ENCODE results near the gene SLC16A3.

Gene SLC16A3

DNA sequence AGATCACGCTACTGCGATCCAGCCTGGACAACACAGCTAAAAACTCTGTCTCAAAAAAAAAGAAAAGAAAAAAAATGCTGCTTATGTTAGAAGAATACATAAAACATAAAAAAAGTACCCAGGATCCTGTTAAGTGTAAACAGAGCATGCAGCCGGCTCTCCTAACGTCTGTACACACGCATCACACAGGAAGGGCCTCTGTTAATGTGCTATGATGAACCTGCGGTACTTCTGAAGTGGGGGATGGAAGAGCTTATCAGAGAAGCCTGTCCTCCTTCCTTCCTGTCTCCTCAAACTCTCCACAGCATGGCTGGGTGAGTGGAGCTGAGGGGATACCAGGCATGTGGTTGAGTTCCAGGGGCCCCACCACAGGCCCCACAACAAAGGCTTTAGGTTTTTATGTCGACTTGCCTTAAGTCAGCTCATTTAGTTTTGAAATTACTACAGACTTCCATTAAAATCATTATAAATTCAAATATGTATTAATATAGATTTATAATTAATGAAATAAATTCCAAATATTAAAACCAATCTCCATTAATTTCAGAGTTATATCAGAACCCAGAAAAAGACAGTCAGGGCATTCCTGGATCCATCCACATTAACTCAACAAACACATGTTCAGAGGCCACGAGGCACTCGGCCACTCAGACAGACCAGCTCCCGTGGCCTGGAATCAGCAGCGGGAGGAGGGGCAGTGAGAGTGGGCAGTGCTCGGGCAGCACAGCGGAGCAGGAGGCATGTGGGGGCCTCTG lies 27.9 kb upstream of the SLC16A3 start:
- Histone ChIP-seq H3K79me2 (ENCODE audit: low read length) (no peaks in the 10 kb centered on the region), H3K4me1 (ENCODE audit: low read length) (peaks cover under 1% of the 10 kb centered on the region; the same call in 1 of the 2 replicates)

DNA sequence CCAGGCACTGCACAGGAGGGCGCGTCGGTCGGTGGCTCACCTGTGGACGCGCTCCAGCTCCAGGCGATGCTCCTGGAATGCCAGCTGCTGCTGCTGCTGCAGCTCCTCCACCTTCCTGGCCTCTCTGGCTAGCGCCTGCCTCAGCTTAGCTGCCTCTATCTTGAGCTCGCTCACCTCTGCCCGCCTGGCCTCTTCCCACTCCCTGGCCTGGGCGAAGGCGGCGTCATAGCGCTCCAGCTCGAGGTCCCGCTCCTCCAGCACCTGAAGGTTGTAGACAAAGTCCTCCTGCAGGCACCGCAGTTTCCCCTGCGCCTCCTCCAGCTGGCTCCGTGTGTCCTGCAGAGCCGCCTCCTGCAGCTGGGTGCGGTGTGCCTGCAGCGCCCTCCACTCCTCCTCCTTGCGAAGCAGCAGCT lies 27.3 kb upstream of the SLC16A3 start:
- peaks cover 6% of the 10 kb centered on the region for H3K4me1 ChIP-seq (ENCODE audit: low read length)
- no peak overlapping the region for H3K27ac ChIP-seq (ENCODE audit: low read length)
- H3K4me2 ChIP-seq (ENCODE audit: low read length): no peak overlapping the region
- no peak overlapping the region for H2AFZ ChIP-seq (ENCODE audit: low read depth, low read length)
- H3K9me3 ChIP-seq (ENCODE audit: insufficient read depth, low read length): no peaks in the 10 kb centered on the region
- H3K4me3 ChIP-seq (ENCODE audit: low read length): no peak overlapping the region
- H3K27me3 ChIP-seq (ENCODE audit: low read depth, low read length): no peaks in the 10 kb centered on the region
- no peaks in the 10 kb centered on the region for H3K79me2 ChIP-seq (ENCODE audit: low read length)
- no peaks in the 10 kb centered on the region for H4K20me1 ChIP-seq (ENCODE audit: insufficient read depth, low read length)
- H3K36me3 ChIP-seq (replicated peaks; ENCODE audit: low read depth, low read length): peaks cover 4% of the 10 kb centered on the region
- H3K9ac ChIP-seq (ENCODE audit: low read length): no peak overlapping the region
- TF ChIP-seq EZH2phosphoT487 (IDR thresholded peaks at IDR 0.05; ENCODE audit: low read depth): no peak
- TF ChIP-seq, protein P1, sequence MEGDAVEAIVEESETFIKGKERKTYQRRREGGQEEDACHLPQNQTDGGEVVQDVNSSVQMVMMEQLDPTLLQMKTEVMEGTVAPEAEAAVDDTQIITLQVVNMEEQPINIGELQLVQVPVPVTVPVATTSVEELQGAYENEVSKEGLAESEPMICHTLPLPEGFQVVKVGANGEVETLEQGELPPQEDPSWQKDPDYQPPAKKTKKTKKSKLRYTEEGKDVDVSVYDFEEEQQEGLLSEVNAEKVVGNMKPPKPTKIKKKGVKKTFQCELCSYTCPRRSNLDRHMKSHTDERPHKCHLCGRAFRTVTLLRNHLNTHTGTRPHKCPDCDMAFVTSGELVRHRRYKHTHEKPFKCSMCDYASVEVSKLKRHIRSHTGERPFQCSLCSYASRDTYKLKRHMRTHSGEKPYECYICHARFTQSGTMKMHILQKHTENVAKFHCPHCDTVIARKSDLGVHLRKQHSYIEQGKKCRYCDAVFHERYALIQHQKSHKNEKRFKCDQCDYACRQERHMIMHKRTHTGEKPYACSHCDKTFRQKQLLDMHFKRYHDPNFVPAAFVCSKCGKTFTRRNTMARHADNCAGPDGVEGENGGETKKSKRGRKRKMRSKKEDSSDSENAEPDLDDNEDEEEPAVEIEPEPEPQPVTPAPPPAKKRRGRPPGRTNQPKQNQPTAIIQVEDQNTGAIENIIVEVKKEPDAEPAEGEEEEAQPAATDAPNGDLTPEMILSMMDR (IDR thresholded peaks at IDR 0.05; ENCODE audit: low read depth, low read length): no peak

More for the DNA sequence above, 27.9 kb upstream of the SLC16A3 start:
- no peak overlapping the region for H2AFZ ChIP-seq (ENCODE audit: low read depth, low read length)
- no peaks in the 10 kb centered on the region for H4K20me1 ChIP-seq (ENCODE audit: insufficient read depth, low read length)
- H3K9ac ChIP-seq (ENCODE audit: low read length): no peak overlapping the region
- no peak overlapping the region for H3K27ac ChIP-seq (ENCODE audit: low read length)
- TF ChIP-seq EZH2phosphoT487 (IDR thresholded peaks at IDR 0.05; ENCODE audit: low read depth): no peak
- TF ChIP-seq, protein P1 (IDR thresholded peaks at IDR 0.05; ENCODE audit: low read depth, low read length): no peak
- H3K9me3 ChIP-seq (ENCODE audit: insufficient read depth, low read length): no peaks in the 10 kb centered on the region
- peaks cover 4% of the 10 kb centered on the region for H3K36me3 ChIP-seq (replicated peaks; ENCODE audit: low read depth, low read length)
- no peaks in the 10 kb centered on the region for H3K27me3 ChIP-seq (ENCODE audit: low read depth, low read length)
- H3K4me3 ChIP-seq (ENCODE audit: low read length): no peak overlapping the region
- H3K4me2 ChIP-seq (ENCODE audit: low read length): no peak overlapping the region

DNA sequence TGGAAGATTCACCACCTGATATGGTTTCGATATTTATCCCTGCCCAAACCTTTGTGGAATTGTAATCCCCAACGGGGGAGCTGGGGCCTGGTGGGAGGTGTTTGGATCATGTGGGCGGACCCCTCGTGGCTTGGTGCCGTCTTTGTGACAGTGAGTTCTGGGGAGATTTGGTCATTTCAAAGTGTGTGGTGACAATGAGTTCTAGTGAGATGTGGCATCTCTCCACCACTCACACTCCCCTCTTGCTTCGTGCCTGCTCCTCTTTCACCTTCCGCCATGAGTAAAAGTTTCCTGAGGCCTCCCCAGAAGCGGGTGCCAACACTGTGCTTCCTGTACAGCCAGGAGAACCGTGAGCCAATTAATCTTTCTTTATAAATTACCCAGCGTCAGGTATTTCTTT lies 25.9 kb upstream of the SLC16A3 start:
- Histone ChIP-seq H3K4me2 (ENCODE audit: low read length) (no peak overlapping the region), H3K9ac (ENCODE audit: low read length) (no peak overlapping the region), H4K20me1 (ENCODE audit: insufficient read depth, low read length) (no peaks in the 10 kb centered on the region), H3K36me3 (replicated peaks; ENCODE audit: low read depth, low read length) (peaks cover 2% of the 10 kb centered on the region), H3K79me2 (ENCODE audit: low read length) (no peaks in the 10 kb centered on the region), H3K4me3 (ENCODE audit: low read length) (no peak overlapping the region), H3K27ac (ENCODE audit: low read length) (no peak overlapping the region), H2AFZ (ENCODE audit: low read depth, low read length) (no peak overlapping the region), H3K9me3 (ENCODE audit: insufficient read depth, low read length) (no peaks in the 10 kb centered on the region), H3K27me3 (ENCODE audit: low read depth, low read length) (no peaks in the 10 kb centered on the region), H3K4me1 (ENCODE audit: low read length) (peaks cover 6% of the 10 kb centered on the region)
- no peak for TF ChIP-seq EZH2phosphoT487 (IDR thresholded peaks at IDR 0.05; ENCODE audit: low read depth)
- TF ChIP-seq, protein P1 (IDR thresholded peaks at IDR 0.05; ENCODE audit: low read depth, low read length): no peak

DNA sequence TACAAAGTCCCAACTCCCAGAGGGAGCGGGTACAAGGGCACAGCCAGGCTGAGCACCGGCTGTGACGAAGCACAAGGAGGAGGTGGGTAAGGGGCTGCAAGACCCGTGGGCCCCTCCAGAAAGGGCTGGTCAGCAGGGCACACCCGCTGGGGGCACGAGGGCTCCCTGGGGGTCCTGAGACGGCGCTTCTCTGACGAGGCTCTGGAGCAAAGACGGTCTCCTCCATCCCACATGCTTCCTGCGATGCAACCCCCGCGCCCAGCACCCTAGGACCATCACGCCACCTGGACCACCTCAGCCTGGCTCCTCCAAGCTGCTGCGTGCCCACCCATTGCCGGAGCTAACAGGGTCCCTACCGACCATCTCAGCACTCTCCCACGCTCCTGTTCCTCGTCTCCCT lies 24.9 kb upstream of the SLC16A3 start:
- TF ChIP-seq EZH2phosphoT487 (IDR thresholded peaks at IDR 0.05; ENCODE audit: low read depth): no peak
- Histone ChIP-seq H3K9ac (ENCODE audit: low read length) (no peak overlapping the region), H3K27ac (ENCODE audit: low read length) (no peak overlapping the region), H4K20me1 (ENCODE audit: insufficient read depth, low read length) (no peaks in the 10 kb centered on the region), H3K4me3 (ENCODE audit: low read length) (no peak overlapping the region), H3K4me2 (ENCODE audit: low read length) (no peak overlapping the region), H3K79me2 (ENCODE audit: low read length) (no peaks in the 10 kb centered on the region), H3K27me3 (ENCODE audit: low read depth, low read length) (no peaks in the 10 kb centered on the region), H3K4me1 (ENCODE audit: low read length) (peaks cover 6% of the 10 kb centered on the region), H3K36me3 (replicated peaks; ENCODE audit: low read depth, low read length) (no peaks in the 10 kb centered on the region), H3K9me3 (ENCODE audit: insufficient read depth, low read length) (no peaks in the 10 kb centered on the region), H2AFZ (ENCODE audit: low read depth, low read length) (no peak overlapping the region)

All from OCI-LY3 (cell line).